ENCODE data around the gene GDPD3. TPM values are rescaled to one million over a fixed set of nuclear protein-coding genes. Genes with fewer than 3 reads are reported as not detected.

Gene GDPD3
- total and polyA plus RNA-seq, 2 experiments from 2014 or later, result 0.94 to 1.4 TPM

DNA sequence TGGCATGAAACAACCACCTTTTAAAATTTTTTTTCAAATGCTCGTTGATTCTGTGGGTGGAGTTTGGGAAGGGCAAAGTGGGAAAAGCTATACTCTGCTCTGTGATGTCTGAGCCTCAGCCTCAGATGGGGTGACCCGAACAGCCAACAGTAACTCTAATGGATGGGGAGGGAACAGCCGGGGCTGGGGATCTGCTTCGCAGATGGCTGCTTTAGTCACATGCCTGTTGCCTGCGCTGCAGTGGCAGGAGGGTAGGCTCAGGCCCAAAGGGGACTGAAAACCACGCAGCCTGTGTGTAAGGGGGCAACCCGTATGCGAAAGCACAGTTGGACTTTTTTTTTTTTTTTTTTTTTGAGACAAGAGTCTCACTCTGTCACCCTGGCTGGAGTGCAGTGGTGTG, 24.6 kb upstream of the GDPD3 start (continued):
- TF ChIP-seq, protein P1, sequence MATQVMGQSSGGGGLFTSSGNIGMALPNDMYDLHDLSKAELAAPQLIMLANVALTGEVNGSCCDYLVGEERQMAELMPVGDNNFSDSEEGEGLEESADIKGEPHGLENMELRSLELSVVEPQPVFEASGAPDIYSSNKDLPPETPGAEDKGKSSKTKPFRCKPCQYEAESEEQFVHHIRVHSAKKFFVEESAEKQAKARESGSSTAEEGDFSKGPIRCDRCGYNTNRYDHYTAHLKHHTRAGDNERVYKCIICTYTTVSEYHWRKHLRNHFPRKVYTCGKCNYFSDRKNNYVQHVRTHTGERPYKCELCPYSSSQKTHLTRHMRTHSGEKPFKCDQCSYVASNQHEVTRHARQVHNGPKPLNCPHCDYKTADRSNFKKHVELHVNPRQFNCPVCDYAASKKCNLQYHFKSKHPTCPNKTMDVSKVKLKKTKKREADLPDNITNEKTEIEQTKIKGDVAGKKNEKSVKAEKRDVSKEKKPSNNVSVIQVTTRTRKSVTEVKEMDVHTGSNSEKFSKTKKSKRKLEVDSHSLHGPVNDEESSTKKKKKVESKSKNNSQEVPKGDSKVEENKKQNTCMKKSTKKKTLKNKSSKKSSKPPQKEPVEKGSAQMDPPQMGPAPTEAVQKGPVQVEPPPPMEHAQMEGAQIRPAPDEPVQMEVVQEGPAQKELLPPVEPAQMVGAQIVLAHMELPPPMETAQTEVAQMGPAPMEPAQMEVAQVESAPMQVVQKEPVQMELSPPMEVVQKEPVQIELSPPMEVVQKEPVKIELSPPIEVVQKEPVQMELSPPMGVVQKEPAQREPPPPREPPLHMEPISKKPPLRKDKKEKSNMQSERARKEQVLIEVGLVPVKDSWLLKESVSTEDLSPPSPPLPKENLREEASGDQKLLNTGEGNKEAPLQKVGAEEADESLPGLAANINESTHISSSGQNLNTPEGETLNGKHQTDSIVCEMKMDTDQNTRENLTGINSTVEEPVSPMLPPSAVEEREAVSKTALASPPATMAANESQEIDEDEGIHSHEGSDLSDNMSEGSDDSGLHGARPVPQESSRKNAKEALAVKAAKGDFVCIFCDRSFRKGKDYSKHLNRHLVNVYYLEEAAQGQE (IDR thresholded peaks at IDR 0.05; ENCODE audit: unreplicated experiment), result no peak
- TF ChIP-seq ZNF114 (CRISPR knock-in tag; IDR thresholded peaks at IDR 0.05) (no peak), NANOG (IDR thresholded peaks at IDR 0.05; ENCODE audit: borderline replicate concordance) (no peak), EZH2phosphoT487 (IDR thresholded peaks at IDR 0.05; ENCODE audit: unreplicated experiment) (no peak), JUNB (IDR thresholded peaks at IDR 0.05; ENCODE audit: unreplicated experiment) (no peak)
- TF ChIP-seq, protein P2, sequence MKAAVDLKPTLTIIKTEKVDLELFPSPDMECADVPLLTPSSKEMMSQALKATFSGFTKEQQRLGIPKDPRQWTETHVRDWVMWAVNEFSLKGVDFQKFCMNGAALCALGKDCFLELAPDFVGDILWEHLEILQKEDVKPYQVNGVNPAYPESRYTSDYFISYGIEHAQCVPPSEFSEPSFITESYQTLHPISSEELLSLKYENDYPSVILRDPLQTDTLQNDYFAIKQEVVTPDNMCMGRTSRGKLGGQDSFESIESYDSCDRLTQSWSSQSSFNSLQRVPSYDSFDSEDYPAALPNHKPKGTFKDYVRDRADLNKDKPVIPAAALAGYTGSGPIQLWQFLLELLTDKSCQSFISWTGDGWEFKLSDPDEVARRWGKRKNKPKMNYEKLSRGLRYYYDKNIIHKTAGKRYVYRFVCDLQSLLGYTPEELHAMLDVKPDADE (IDR thresholded peaks at IDR 0.05), result no peak
- TF ChIP-seq, protein P3, sequence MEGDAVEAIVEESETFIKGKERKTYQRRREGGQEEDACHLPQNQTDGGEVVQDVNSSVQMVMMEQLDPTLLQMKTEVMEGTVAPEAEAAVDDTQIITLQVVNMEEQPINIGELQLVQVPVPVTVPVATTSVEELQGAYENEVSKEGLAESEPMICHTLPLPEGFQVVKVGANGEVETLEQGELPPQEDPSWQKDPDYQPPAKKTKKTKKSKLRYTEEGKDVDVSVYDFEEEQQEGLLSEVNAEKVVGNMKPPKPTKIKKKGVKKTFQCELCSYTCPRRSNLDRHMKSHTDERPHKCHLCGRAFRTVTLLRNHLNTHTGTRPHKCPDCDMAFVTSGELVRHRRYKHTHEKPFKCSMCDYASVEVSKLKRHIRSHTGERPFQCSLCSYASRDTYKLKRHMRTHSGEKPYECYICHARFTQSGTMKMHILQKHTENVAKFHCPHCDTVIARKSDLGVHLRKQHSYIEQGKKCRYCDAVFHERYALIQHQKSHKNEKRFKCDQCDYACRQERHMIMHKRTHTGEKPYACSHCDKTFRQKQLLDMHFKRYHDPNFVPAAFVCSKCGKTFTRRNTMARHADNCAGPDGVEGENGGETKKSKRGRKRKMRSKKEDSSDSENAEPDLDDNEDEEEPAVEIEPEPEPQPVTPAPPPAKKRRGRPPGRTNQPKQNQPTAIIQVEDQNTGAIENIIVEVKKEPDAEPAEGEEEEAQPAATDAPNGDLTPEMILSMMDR (conservative IDR thresholded peaks at IDR 0.05; ENCODE audit: low read depth in 2 of 2), result no peak

DNA sequence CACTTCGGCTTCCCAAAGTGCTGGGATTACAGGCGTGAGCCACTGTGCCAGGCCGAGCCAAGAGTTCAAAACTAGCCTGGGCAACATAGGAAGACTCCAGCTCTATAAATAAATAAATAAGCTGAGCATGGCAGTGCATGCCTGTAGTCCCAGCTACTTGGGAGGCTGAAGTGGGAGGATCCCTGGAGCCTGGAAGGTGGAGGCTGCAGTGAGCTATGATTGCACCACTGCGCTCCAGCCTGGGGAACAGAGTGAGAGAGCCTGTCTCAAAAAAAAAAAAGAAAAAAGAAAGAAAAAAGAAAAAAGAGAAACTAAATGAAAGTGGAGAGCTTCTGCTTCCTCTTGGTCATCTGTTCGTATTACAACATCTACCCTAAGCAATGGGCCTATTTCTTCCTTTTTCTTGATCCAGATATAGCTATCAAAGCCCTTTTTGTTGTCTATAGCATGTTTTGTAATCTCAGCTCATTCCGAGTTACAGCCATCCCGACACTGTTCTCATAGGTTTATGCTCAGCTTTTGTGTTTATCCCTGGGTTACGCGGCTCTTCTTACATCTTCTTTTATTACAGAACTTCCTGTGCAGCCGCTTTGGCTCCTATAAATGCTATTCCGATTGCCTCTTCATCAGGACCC, 23.8 kb upstream of the GDPD3 start:
- Mint-ChIP-seq H3K4me1 (no peaks in the 10 kb centered on the region), H3K36me3 (ENCODE audit: low read depth) (no peaks in the 10 kb centered on the region), H3K27me3 (ENCODE audit: insufficient read depth, low read depth, poor library complexity) (peaks cover 6% of the 10 kb centered on the region), H3K27ac (no peak overlapping the region), H3K9me3 (no peaks in the 10 kb centered on the region), H3K4me3 (no peak overlapping the region)
- ATAC-seq (no peak), DNase-seq (ENCODE audit: low spot score) (no peak)
- H3K4me2 ChIP-seq, result no peak overlapping the region
- H3K4me1 ChIP-seq (ENCODE audit: insufficient read depth), result no peaks in the 10 kb centered on the region
- H3K79me2 ChIP-seq (replicated peaks; ENCODE audit: insufficient read depth), result no peaks in the 10 kb centered on the region
- H4K20me1 ChIP-seq (replicated peaks; ENCODE audit: insufficient read depth), result no peaks in the 10 kb centered on the region
- no peaks in the 10 kb centered on the region for H3K27me3 ChIP-seq (ENCODE audit: insufficient read depth)
- no peaks in the 10 kb centered on the region for H3F3A ChIP-seq (replicated peaks; ENCODE audit: low read depth)
- no peaks in the 10 kb centered on the region for H3K9me2 ChIP-seq (ENCODE audit: insufficient read depth)
- H3K27ac ChIP-seq (ENCODE audit: low read depth), result no peak overlapping the region
- no peaks in the 10 kb centered on the region for H3K36me3 ChIP-seq (ENCODE audit: insufficient read depth)
- H2AFZ ChIP-seq, result no peak overlapping the region
- no peak overlapping the region for H3K4me3 ChIP-seq
- TF ChIP-seq ZNF114 (CRISPR knock-in tag; IDR thresholded peaks at IDR 0.05) (no peak), STAT1 (IDR thresholded peaks at IDR 0.05; ENCODE audit: unreplicated experiment) (no peak), JUNB (IDR thresholded peaks at IDR 0.05; ENCODE audit: unreplicated experiment) (no peak), EZH2 (IDR thresholded peaks at IDR 0.05; ENCODE audit: low read depth, unreplicated experiment) (no peak), ZNF331 (CRISPR knock-in tag; IDR thresholded peaks at IDR 0.05; ENCODE audit: low read depth) (no peak)
- TF ChIP-seq, protein P2 (IDR thresholded peaks at IDR 0.05), result no peak
- TF ChIP-seq, protein P3 (conservative IDR thresholded peaks at IDR 0.05; ENCODE audit: low read depth in 2 of 2), result no peak
